DMS153 treated with DMSO at 0.1 percent for 48 hours (cell line): ENCODE results near the gene PHKG1.
"Not testable (repeated sequence)": the region's sequence is repeated elsewhere in the genome, so short reads cannot be mapped to it uniquely, and the experiment has no call there.

Experiments used
- DNase-seq: peaks from one replicate; lab custom pipeline; 2025; ENCODE audit not compliant: unreplicated experiment; lab: John Stamatoyannopoulos, UW

Gene PHKG1

GRCh38 chr7:56083150-56083785 lies 9.5 kb downstream of the PHKG1 start:
- peak; percentile 26 for DNase-seq

DNA sequence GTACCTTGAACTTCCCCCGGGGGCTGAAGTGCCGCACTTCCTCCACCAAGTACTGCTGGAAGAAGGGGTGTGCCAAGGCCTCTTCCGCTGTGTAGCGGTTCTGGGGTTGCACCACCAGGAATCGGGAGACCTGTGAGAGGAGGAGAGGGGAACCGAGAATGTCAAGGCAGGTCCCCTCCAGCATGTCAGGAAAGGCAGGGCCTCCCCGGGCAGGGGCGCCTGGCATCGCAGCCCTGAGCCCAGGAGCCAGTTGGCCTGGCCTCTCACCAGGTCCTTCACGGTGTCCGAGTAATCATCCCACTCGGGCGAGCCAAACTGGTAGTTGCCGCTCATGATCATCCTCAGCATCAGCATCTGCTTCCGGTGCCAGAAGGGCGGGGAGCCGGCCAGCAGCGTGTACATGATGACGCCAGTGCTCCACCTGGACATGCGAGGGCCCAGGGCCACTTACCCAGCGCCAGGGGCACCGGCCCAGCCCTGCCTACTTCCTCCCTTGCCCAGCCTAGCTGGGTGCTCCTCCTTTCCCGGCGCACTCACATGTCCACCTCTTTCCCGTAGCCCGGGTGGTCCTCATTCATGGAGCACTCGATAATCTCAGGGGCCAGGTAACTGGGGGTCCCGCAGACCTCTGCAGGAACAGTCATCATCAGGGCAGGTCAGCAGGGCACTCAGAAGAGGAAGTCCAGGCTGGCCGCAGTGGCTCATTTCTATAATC lies 11.0 kb downstream of the PHKG1 start:
- no peak for DNase-seq

DNA sequence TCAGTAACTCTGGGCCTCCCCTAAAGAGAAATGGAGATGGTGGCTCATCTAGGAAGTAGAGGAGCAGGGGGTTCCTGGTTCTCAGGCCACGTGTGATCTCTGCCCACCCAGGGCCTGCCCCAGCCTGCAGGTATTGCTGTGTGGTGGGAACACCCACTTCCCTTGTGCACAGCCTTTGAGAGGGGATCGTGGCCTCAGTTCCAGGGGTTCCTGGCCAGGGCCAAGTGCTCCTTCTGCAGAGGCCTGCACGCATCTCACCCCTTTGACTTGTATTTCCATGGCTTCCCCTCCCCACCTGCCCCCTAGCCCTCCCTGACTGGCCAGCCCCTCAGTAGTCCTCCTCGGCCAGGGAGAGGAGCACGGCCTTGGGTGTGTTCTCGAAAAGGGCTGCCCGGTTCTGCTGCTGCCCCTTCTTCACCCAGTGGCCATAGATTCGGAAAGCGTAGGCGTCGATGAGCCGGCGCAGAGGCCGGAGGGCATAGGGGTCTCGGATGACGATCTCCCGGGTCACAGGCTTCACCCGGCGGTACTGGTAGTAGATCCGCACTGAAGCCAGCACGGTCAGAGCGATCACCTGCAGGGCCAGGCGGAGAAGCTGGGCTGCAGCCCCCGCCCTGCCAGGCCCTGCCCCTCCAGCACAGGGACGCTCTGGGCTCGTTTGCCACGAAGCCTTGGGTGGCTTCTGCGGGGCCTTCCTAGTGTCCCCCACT lies 11.9 kb downstream of the PHKG1 start:
- DNase-seq, result not testable (repeated sequence)

DNA sequence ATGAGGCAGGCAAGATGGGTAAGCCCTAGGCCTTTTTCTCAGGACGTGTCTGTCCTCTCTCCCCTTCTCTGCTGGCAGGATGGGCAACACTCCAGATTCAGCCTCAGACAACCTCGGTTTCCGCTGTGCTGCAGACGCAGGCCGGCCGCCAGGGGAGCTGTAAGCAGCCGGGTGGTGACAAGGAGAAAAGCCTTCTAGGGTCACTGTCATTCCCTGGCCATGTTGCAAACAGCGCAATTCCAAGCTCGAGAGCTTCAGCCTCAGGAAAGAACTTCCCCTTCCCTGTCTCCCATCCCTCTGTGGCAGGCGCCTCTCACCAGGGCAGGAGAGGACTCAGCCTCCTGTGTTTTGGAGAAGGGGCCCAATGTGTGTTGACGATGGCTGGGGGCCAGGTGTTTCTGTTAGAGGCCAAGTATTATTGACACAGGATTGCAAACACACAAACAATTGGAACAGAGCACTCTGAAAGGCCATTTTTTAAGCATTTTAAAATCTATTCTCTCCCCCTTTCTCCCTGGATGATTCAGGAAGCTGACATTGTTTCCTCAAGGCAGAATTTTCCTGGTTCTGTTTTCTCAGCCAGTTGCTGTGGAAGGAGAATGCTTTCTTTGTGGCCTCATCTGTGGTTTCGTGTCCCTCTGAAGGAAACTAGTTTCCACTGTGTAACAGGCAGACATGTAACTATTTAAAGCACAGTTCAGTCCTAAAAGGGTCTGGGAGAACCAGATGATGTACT lies 13.1 kb downstream of the PHKG1 start:
- peak; percentile 94 for DNase-seq

DNA sequence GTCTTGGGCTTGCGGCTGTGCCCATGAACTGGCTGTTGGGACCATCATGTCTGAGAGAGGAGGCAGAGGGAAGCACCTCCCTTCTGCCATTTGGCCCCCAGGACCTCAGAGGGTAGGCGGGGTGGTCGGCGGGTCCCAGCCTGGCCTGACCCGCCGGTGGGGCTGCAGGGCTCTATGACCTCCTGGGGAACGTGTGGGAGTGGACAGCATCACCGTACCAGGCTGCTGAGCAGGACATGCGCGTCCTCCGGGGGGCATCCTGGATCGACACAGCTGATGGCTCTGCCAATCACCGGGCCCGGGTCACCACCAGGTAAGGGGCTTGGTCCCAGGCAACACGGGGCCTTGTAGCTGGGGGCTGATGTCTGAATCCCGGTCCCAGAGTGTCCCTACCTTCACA lies 14.6 kb downstream of the PHKG1 start:
- DNase-seq, result no peak

DNA sequence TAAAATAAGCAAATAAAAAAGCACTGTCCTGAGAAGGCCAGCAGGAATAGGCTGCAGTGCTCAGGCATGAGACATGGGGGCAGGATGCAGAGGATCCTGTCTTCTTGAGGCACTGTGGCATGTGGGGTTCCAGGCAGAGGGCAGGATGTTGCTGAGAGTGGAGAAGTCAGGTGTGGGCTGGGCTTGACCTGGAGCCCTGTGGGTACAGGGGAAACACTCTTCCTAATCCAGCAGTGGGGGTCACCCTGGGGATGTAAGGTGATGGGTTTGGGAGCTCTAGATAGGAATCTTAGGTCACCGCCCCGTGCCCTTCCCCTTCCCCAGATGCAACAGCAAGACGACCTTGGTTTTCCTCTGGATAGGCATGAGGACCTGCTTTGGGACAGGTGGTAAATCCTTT lies 15.1 kb downstream of the PHKG1 start:
- no peak for DNase-seq

GRCh38 chr7:56074371-56074791 lies 18.4 kb downstream of the PHKG1 start:
- peak; percentile 37 for DNase-seq

DNA sequence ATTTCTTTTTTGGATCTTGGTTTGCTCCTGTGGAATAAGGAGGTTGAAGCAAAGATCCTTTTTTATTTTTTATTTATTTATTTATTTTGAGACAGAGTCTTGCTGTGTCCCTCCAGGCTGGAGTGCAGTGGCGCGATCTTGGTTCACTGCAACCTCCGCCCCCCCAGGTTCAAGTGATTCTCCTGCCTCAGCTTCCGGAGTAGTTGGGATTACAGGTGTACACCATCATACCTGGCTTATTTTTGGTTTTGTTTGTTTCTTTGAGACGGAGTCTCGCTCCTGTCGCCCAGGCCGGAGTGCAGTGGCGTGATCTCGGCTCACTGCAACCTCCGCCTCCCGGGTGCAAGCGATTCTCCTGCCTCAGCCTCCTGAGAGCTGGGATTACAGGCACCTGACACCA lies 26.4 kb downstream of the PHKG1 start:
- not testable (repeated sequence) for DNase-seq

- DNase-seq, result peak; percentile 71
Measured at GRCh38 chr7:56063882-56064625, 28.7 kb downstream of the PHKG1 start, which contains the start of gene SUMF2. Gene SUMF2 (plus strand): TSS chr7:56064286. CDS start chr7:56064312, 26 bp downstream.

DNA sequence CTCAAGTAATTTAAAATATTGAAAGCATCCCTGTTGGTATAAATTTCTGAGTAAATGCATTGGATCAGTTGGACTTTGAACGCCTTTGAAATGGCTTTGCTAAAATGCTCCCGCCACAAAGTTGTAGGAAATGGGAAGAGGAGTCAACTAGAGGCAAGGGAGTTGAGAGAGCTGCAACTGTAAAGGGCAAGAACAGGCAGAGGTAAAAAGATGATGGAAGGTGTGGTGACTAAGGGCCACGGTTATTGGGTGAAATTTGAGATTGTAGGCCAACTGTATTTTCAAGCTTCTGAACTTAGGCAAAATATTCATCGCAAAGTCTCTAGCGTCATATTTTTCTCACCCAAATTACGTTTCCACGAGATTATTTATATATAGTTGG lies 29.3 kb downstream of the PHKG1 start:
- DNase-seq, result no peak

DNA sequence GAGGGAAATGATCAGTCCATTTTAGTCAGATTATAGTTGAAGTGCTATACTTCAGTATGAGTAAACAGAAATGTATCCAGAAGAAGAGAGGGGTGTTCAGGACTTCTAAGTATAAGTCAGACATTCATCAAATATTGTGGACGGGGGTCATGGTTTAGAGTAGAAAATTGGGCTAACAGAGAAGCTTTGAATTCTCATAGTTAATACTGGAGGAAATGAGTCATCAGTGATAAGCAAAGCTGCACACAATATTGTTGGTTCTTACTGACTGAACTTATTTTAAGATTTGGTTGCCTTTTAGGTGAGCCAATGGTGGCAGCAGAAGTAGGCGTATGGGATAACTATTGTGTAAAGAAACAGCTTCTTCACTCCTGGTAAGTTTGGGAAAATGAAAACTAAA lies 30.4 kb downstream of the PHKG1 start:
- no peak for DNase-seq

GRCh38 chr7:56053993-56054392 lies 38.8 kb downstream of the PHKG1 start:
- no peak for DNase-seq

DNA sequence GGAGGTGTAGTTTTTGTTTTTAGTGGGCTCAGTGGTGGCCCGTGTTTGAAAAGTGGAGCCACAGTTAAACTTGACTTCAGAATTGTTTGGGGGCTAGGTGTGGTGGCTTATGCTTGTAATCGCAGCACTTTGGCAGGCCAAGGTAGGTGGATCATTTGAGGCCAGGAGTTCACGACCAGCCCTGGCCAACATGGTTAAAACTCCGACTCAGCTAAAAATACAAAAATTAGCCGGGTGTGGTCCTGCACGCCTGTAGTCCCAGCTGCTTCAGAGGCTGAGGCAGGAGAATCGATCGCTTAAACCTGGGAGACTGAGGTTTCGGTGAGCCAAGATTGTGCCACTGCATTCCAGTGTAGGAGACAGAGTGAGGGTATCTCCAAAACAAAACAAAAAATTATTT lies 39.4 kb downstream of the PHKG1 start:
- DNase-seq, result no peak

- peak; percentile 94 for DNase-seq
Measured at GRCh38 chr7:56051339-56052191, 41.2 kb downstream of the PHKG1 start, which contains the start of the genes CCT6A and PSPH. Gene CCT6A (plus strand): TSS chr7:56051765. CDS start chr7:56051849, 84 bp downstream. Gene PSPH (minus strand): TSS chr7:56051444. CDS start chr7:56021212, 30,232 bp downstream.

GRCh38 chr7:56051053-56051338 lies 41.8 kb downstream of the PHKG1 start:
- no peak for DNase-seq

DNA sequence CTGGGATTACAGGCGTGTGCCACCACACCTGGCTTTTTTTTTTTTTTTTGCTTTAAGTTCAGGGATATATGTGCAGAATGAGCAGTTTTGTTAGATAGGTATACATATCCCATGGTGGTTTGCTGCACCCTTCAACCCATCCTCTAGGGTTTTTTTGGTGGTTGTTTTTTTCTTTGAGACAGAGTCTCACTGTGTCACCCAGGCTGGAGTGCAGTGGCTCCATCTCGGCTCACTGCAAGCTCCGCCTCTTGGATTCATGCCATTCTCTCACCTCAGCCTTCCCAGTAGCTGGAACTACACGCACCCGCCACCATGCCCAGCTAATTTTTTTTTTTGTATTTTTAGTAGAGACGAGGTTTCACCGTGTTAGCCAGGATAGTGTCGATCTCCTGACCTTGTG lies 44.0 kb downstream of the PHKG1 start:
- peak; percentile 28 for DNase-seq

GRCh38 chr7:56048245-56048644 lies 44.5 kb downstream of the PHKG1 start:
- DNase-seq, result no peak

DNA sequence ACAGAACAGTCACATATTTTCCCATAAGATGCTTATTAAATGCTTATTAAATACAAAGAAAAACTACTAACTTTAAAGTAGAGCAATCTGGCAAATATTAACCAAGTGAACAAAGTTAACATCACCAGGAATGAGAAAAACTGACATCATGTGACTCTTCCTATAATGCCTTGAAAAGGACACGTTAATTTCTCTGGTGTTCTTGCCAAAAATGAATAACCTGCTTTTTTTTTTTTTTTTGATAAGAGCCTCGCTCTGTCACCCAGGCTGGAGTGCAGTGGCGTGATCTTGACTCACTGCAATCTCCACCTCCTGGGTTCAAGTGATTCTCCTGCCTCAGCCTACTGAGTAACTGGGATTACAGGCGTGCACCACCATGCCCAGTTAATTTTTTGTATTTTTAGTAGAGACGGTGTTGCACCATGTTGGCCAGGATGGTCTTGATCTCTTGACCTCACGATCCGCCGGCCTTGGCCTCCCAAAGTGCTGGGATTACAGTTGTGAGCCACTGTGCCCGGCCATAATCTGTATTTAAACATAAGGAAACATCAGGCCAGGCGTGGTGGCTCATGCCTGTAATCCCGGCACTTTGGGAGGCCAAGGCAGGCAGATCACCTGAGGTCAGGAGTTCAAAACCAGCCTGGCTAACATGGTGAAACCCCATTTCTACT lies 45.2 kb downstream of the PHKG1 start:
- not testable (repeated sequence) for DNase-seq
